H9 (cell line): ENCODE measurements around the gene PDCD1. TPM values are rescaled to one million over a fixed set of nuclear protein-coding genes. Genes with fewer than 3 reads are reported as not detected.
A peak's percentile ranks its signal among the peaks of the same experiment; 100 is the strongest.

Experiments used
- DNase-seq: peaks from one replicate; pipeline ENCODE4 v3.0.0-alpha.2; 2017
- H2AFZ ChIP-seq: one replicate; pipeline ENCODE4 v1.6.1; 2013; ENCODE audit warnings: mild to moderate bottlenecking, low read length, control low read depth, moderate library complexity
- H2AK5ac ChIP-seq: 2 replicates; pipeline ENCODE4 v1.6.1; 2013; ENCODE audit warnings: low read length, control low read depth, mixed read lengths; ENCODE audit not compliant: insufficient read length
- H2BK120ac ChIP-seq: one replicate; pipeline ENCODE4 v1.6.1; 2013; ENCODE audit warnings: low read depth, mild to moderate bottlenecking, low read length, control low read depth, inconsistent platforms; ENCODE audit not compliant: poor library complexity, severe bottlenecking
- H2BK12ac ChIP-seq: 2 replicates; pipeline ENCODE4 v1.6.1; 2013; ENCODE audit warnings: low read length, control low read depth, mixed read lengths, low read depth; ENCODE audit not compliant: insufficient read length
- H2BK15ac ChIP-seq: 2 replicates; pipeline ENCODE4 v1.6.1; 2013; ENCODE audit warnings: low read depth, low read length, control low read depth
- H2BK20ac ChIP-seq: one replicate; pipeline ENCODE4 v1.6.1; 2013; ENCODE audit warnings: low read depth, mild to moderate bottlenecking, low read length, control low read depth, inconsistent platforms; ENCODE audit not compliant: poor library complexity, severe bottlenecking
- H2BK5ac ChIP-seq: 2 replicates; pipeline ENCODE4 v1.6.1; 2013; ENCODE audit warnings: low read length, control low read depth, mixed read lengths; ENCODE audit not compliant: insufficient read length
- H3K14ac ChIP-seq: 2 replicates; pipeline ENCODE4 v1.6.1; 2013; ENCODE audit warnings: low read length, control low read depth; ENCODE audit not compliant: insufficient read depth
- H3K18ac ChIP-seq: 2 replicates; pipeline ENCODE4 v1.6.1; 2013; ENCODE audit warnings: low read depth, mild to moderate bottlenecking, mixed read lengths, low read length, control low read depth; ENCODE audit not compliant: insufficient read length
- H3K23ac ChIP-seq: 2 replicates; pipeline ENCODE4 v1.6.1; 2013; ENCODE audit warnings: low read length, control low read depth, mixed read lengths, low read depth; ENCODE audit not compliant: insufficient read length
- H3K23me2 ChIP-seq: 2 replicates; pipeline ENCODE4 v1.6.1; 2013; ENCODE audit warnings: low read depth, mild to moderate bottlenecking, mixed read lengths, low read length, control low read depth; ENCODE audit not compliant: insufficient read length, poor library complexity, severe bottlenecking
- H3K27ac ChIP-seq: 2 replicates; pipeline ENCODE4 v1.5.1; 2013; ENCODE audit warnings: low read length, control low read depth, mixed read lengths, low read depth; ENCODE audit not compliant: insufficient read length
- H3K27me3 ChIP-seq: 2 replicates; pipeline ENCODE4 v1.6.1; 2013; ENCODE audit warnings: low read length, control low read depth, inconsistent platforms; ENCODE audit not compliant: insufficient read depth
- H3K4ac ChIP-seq: 2 replicates; pipeline ENCODE4 v1.6.1; 2013; ENCODE audit warnings: low read depth, mild to moderate bottlenecking, control low read depth, inconsistent platforms, low read length, moderate library complexity
- H3K4me1 ChIP-seq: 2 replicates; pipeline ENCODE4 v1.6.1; 2013; ENCODE audit warnings: low read length, control low read depth, inconsistent platforms; ENCODE audit not compliant: insufficient read depth
- H3K4me2 ChIP-seq: 2 replicates; pipeline ENCODE4 v1.6.1; 2013; ENCODE audit warnings: low read length, control low read depth, mixed read lengths; ENCODE audit not compliant: insufficient read length, insufficient read depth
- H3K56ac ChIP-seq: 2 replicates; pipeline ENCODE4 v1.6.1; 2013; ENCODE audit warnings: low read depth, mild to moderate bottlenecking, mixed read lengths, low read length, control low read depth; ENCODE audit not compliant: insufficient read length
- H3K79me1 ChIP-seq: 2 replicates; pipeline ENCODE4 v1.6.1; 2013; ENCODE audit warnings: low read depth, mild to moderate bottlenecking, moderate library complexity, low read length, control low read depth, inconsistent platforms; ENCODE audit not compliant: insufficient read depth, poor library complexity, severe bottlenecking
- H3K79me2 ChIP-seq: 2 replicates; pipeline ENCODE4 v1.6.1; 2013; ENCODE audit warnings: low read length, control low read depth, inconsistent platforms; ENCODE audit not compliant: insufficient read depth
- H3K9ac ChIP-seq: 2 replicates; pipeline ENCODE4 v1.6.1; 2013; ENCODE audit warnings: low read length, control low read depth, mixed read lengths; ENCODE audit not compliant: insufficient read length; ENCODE audit errors: extremely low read depth
- H3K9me3 ChIP-seq: one replicate; pipeline ENCODE4 v1.6.1; 2013; ENCODE audit warnings: low read depth, low read length, inconsistent platforms; ENCODE audit not compliant: control insufficient read depth
- H3T11ph ChIP-seq: one replicate; pipeline ENCODE4 v1.6.1; 2013; ENCODE audit warnings: mild to moderate bottlenecking, low read length, control low read depth, inconsistent platforms
- H4K20me1 ChIP-seq: one replicate; pipeline ENCODE4 v1.6.1; 2013; ENCODE audit not compliant: control insufficient read depth, insufficient read length, insufficient read depth
- H4K5ac ChIP-seq: 2 replicates; pipeline ENCODE4 v1.6.1; 2013; ENCODE audit warnings: low read depth, mild to moderate bottlenecking, mixed read lengths, low read length, control low read depth; ENCODE audit not compliant: insufficient read length
- H4K8ac ChIP-seq: replicated peaks from 2 replicates; pipeline ENCODE4 v1.6.1; 2013; ENCODE audit warnings: low read length, control low read depth, mixed read lengths, low read depth; ENCODE audit not compliant: insufficient read length
- H4K91ac ChIP-seq: 2 replicates; pipeline ENCODE4 v1.6.1; 2013; ENCODE audit warnings: low read depth, mild to moderate bottlenecking, moderate library complexity, mixed read lengths, low read length, control low read depth; ENCODE audit not compliant: insufficient read length
- H3K27ac Mint-ChIP-seq, 3 experiments: 2 replicates in 2 of 3; 3 replicates in 1 of 3; pipeline ENCODE4 v1.8.0; 2020 to 2021; ENCODE audit warnings: mixed read lengths in 3 of 3, mild to moderate bottlenecking in 1 of 3, moderate library complexity in 1 of 3
- H3K27me3 Mint-ChIP-seq: 2 replicates; pipeline ENCODE4 v1.8.0; 2021; ENCODE audit warnings: low read depth, mild to moderate bottlenecking, moderate library complexity, mixed read lengths
- H3K36me3 Mint-ChIP-seq, 3 experiments: 2 replicates in 2 of 3; 3 replicates in 1 of 3; pipeline ENCODE4 v1.8.0; 2020 to 2021; ENCODE audit warnings: low read depth in 3 of 3, mixed read lengths in 3 of 3; ENCODE audit not compliant: insufficient read depth in 1 of 3
- H3K4me1 Mint-ChIP-seq, 2 experiments: 2 replicates each; pipeline ENCODE4 v1.8.0; 2020; ENCODE audit warnings: mixed read lengths in 2 of 2
- H3K4me3 Mint-ChIP-seq, 2 experiments: 2 replicates in 1 of 2; 3 replicates in 1 of 2; pipeline ENCODE4 v1.8.0; 2020 to 2021; ENCODE audit warnings: mild to moderate bottlenecking in 2 of 2, mixed read lengths in 2 of 2, moderate library complexity in 1 of 2
- H3K9me3 Mint-ChIP-seq, 2 experiments: 2 replicates in 1 of 2; 3 replicates in 1 of 2; pipeline ENCODE4 v1.8.0; 2020; ENCODE audit warnings: mild to moderate bottlenecking in 2 of 2, mixed read lengths in 2 of 2, moderate library complexity in 1 of 2
- CTCF ChIP-seq: fragments of 200-600 bp; sonication (generic); conservative IDR thresholded peaks from 3 replicates; pipeline ENCODE4 v1.8.0; 2021; ENCODE audit warnings: antibody characterized with exemption, mild to moderate bottlenecking
- WGBS: extraction: QIAGEN DNeasy Blood & Tissue Kit; methylation state at CpG from one replicate; pipeline ENCODE4 v1.1.7; 2013; ENCODE audit warnings: missing lambda C conversion rate, low lambda C conversion rate, mixed read lengths; ENCODE audit not compliant: insufficient read length; ENCODE audit errors: extremely low coverage; 5-methylcytosine and 5-hydroxymethylcytosine counted together
- total RNA-seq: library from RNA; stranded (reverse); gene quantifications from 2 replicates; pipeline ENCODE4 v1.2.1, GENCODE V29; 2021

The PDCD1 gene
- total RNA-seq, 1 experiment from 2014 or later = 1.6 TPM

- Mint-ChIP-seq H3K27ac (peak overlapping the region in 1 of 3 experiments; percentile 11; a peak in 1 of 7 replicates), H3K36me3 (peaks cover 2 to 15% (median 6%) of the 10 kb centered on the region in 3 experiments; a peak in 6 of 7 replicates), H3K4me3 (no peak overlapping the region), H3K4me1 (peaks cover 28 to 42% of the 10 kb centered on the region in 2 experiments), H3K9me3 (peaks cover 14% of the 10 kb centered on the region in 2 experiments), H3K27me3 (no peaks in the 10 kb centered on the region; the same call in 1 of the 2 replicates)
- no peak overlapping the region for H2BK120ac ChIP-seq
- H2AFZ ChIP-seq = no peak overlapping the region
- no peak overlapping the region for H3K4ac ChIP-seq
- H2BK5ac ChIP-seq = no peak overlapping the region
- H4K8ac ChIP-seq = no peak overlapping the region
- no peak overlapping the region for H4K5ac ChIP-seq
- no peak overlapping the region for H3K27ac ChIP-seq
- no peak overlapping the region for H2BK20ac ChIP-seq
- H3K23ac ChIP-seq = no peak overlapping the region
- H2AK5ac ChIP-seq = no peak overlapping the region
- no peak overlapping the region for H3K9ac ChIP-seq
- WGBS = no CpG with 5 or more reads among the region's 27 CpGs
- H3K79me1 ChIP-seq = no peaks in the 10 kb centered on the region
- no peak overlapping the region for H3K18ac ChIP-seq
- H3K27me3 ChIP-seq = no peaks in the 10 kb centered on the region
- H3T11ph ChIP-seq = no peak overlapping the region
- H3K9me3 ChIP-seq = no peaks in the 10 kb centered on the region
- no peak overlapping the region for H3K56ac ChIP-seq
- no peaks in the 10 kb centered on the region; the same call in 1 of the 2 replicates for H3K4me1 ChIP-seq
- DNase-seq = no peak
- no peak overlapping the region for H2BK15ac ChIP-seq
- H2BK12ac ChIP-seq = no peak overlapping the region
- H4K91ac ChIP-seq = no peak overlapping the region
- peaks cover 4% of the 10 kb centered on the region for H3K23me2 ChIP-seq
- H4K20me1 ChIP-seq = no peaks in the 10 kb centered on the region
- TF ChIP-seq CTCF = no peak
- no peaks in the 10 kb centered on the region for H3K79me2 ChIP-seq
- H3K14ac ChIP-seq = no peak overlapping the region
- no peak overlapping the region for H3K4me2 ChIP-seq
These were observed 32.8 kb upstream of the PDCD1 start for GRCh38 chr2:241891315-241891987.
